SKM-1 treated with dmso at 0.1 percent for 144 hours (cell line): ENCODE data around the gene ATAD3B.

Experiments
- DNase-seq: peaks from one replicate; lab custom pipeline; 2025; ENCODE audit not compliant: unreplicated experiment; lab: John Stamatoyannopoulos, UW

ATAD3B gene

GRCh38 chr1:1542766-1543705 lies 71.5 kb downstream of the ATAD3B start:
- no peak for DNase-seq

DNA sequence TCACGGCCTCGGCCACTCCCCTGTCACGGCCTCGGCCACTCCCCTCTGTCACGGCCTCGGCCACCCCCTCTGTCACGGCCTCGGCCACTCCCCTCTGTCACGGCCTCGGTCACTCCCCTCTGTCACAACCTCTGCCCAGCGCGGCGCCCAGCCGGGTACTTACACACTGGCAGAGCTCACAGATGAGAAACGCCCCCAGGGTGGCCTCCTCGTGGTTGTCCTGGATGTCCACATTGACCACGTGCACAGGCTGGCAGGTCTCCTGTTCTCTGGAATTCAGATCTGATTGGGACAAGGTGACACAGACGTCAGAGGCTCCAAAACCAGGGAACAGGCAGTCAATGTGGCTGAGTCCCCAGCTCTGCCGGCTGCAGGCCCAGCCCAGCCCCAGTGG lies 72.1 kb downstream of the ATAD3B start:
- DNase-seq: no peak

DNA sequence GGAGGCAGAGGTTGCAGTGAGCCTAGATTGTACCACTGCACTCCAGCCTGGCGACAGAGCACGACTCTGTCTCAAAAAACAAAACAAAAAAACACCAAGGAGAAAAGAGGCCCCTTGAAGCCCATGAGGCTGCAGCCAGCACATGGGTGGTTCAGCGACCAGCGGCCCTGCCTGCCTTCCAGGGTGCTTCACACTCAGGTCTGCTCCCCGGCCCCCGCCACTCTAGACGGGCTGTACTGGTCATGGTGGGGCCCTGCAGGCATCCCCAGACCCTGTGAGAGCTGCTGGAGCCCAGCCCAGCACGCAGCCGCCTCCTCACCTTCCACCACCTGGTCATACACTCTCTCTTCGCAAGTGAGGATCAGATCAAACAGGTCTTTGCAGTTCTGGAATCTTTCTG lies 73.0 kb downstream of the ATAD3B start:
- no peak for DNase-seq
